RWPE1 (cell line): ENCODE measurements around the gene NPEPPS.
"Not testable (repeated sequence)": the region's sequence is repeated elsewhere in the genome, so short reads cannot be mapped to it uniquely, and the experiment has no call there.

ENCODE experiments used
- CTCF ChIA-PET: fragments of 350-600 bp; sonication (Branson Sonifier 250); formaldehyde crosslinking; extraction: SDS; loops from one replicate; lab custom pipeline; 2021; lab: Yijun Ruan, JAX
- POLR2A ChIA-PET: fragments of 400-600 bp; formaldehyde crosslinking; extraction: SDS; loops from one replicate; lab custom pipeline; 2020; ENCODE audit warnings: antibody characterized with exemption; ENCODE audit not compliant: low non-redundant PET; lab: Yijun Ruan, JAX
- DNase-seq: peaks from one replicate; pipeline ENCODE4 v3.0.0; 2012; ENCODE audit warnings: low spot score
- H3K27ac ChIP-seq: fragments of 450-650 bp; 2 replicates; pipeline ENCODE4 v1.5.1; 2017
- CTCF ChIP-seq: fragments of 450-650 bp; conservative IDR thresholded peaks from 2 replicates; pipeline ENCODE4 v1.5.1; 2017; ENCODE audit warnings: low read depth, mild to moderate bottlenecking

The NPEPPS gene

GRCh38 chr17:47530557-47531232, at the start of gene NPEPPS:
NPEPPS (plus strand) TSS chr17:47531108; CDS start chr17:47531301, 193 bp downstream.
- peak within 1 kb of the TSS; percentile 90 for H3K27ac ChIP-seq
- CTCF ChIA-PET, result not testable (repeated sequence)

GRCh38 chr17:47491841-47492212, 39.1 kb upstream of the NPEPPS start:
- CTCF ChIA-PET, DNase-seq, POLR2A ChIA-PET: not testable (repeated sequence)
- H3K27ac ChIP-seq, result peak overlapping the region; percentile 89

More at GRCh38 chr17:47530557-47531232, at the start of gene NPEPPS:
- POLR2A ChIA-PET, result not testable (repeated sequence)
- peak; percentile 67 for DNase-seq

GRCh38 chr17:47499074-47499473, 31.8 kb upstream of the NPEPPS start:
- H3K27ac ChIP-seq, DNase-seq, CTCF ChIA-PET, POLR2A ChIA-PET: not testable (repeated sequence)

GRCh38 chr17:47499494-47499893, 31.4 kb upstream of the NPEPPS start:
- CTCF ChIA-PET, DNase-seq, POLR2A ChIA-PET, H3K27ac ChIP-seq: not testable (repeated sequence)

GRCh38 chr17:47500620-47501019, 30.3 kb upstream of the NPEPPS start:
- DNase-seq, H3K27ac ChIP-seq: not testable (repeated sequence)
- peak; percentile 36 for TF ChIP-seq CTCF
- CTCF ChIA-PET, result interaction anchor here (0.6 to 0.9 kb wide), 2 partner anchors 8 to 114 kb away, joined by 3 to 5 read pairs; no protein-coding TSS in a partner anchor
- POLR2A ChIA-PET, result interaction anchor here (0.7 kb wide), 1 partner anchor 31 kb away, joined by 4 read pairs; no protein-coding TSS in a partner anchor

- POLR2A ChIA-PET, DNase-seq, CTCF ChIA-PET: not testable (repeated sequence)
- H3K27ac ChIP-seq, result peak overlapping the region; percentile 79
Observed at GRCh38 chr17:47502122-47502731, 28.7 kb upstream of the NPEPPS start.

- CTCF ChIA-PET, DNase-seq, POLR2A ChIA-PET: not testable (repeated sequence)
- H3K27ac ChIP-seq, result peak overlapping the region; percentile 81
Observed at GRCh38 chr17:47502776-47503455, 28.0 kb upstream of the NPEPPS start.

- DNase-seq, POLR2A ChIA-PET, H3K27ac ChIP-seq, CTCF ChIA-PET: not testable (repeated sequence)
Observed at GRCh38 chr17:47511701-47512146, 19.2 kb upstream of the NPEPPS start.

GRCh38 chr17:47513301-47513700, 17.6 kb upstream of the NPEPPS start:
- POLR2A ChIA-PET, CTCF ChIA-PET, DNase-seq, H3K27ac ChIP-seq: not testable (repeated sequence)

- H3K27ac ChIP-seq, CTCF ChIA-PET, DNase-seq, POLR2A ChIA-PET: not testable (repeated sequence)
Observed at GRCh38 chr17:47518880-47519279, 12.0 kb upstream of the NPEPPS start.

GRCh38 chr17:47519365-47519764, 11.5 kb upstream of the NPEPPS start:
- DNase-seq, CTCF ChIA-PET, POLR2A ChIA-PET, H3K27ac ChIP-seq: not testable (repeated sequence)

GRCh38 chr17:47520279-47520678, 10.6 kb upstream of the NPEPPS start:
- H3K27ac ChIP-seq, POLR2A ChIA-PET, CTCF ChIA-PET, DNase-seq: not testable (repeated sequence)

GRCh38 chr17:47521434-47521833, 9.5 kb upstream of the NPEPPS start:
- POLR2A ChIA-PET, DNase-seq, CTCF ChIA-PET, H3K27ac ChIP-seq: not testable (repeated sequence)

GRCh38 chr17:47522341-47522740, 8.6 kb upstream of the NPEPPS start:
- H3K27ac ChIP-seq, CTCF ChIA-PET, POLR2A ChIA-PET: not testable (repeated sequence)

GRCh38 chr17:47531233-47531820, 419 bp downstream of the NPEPPS start:
- POLR2A ChIA-PET, DNase-seq, CTCF ChIA-PET: not testable (repeated sequence)
- peak overlapping the region; percentile 90 for H3K27ac ChIP-seq

More at GRCh38 chr17:47522341-47522740, 8.6 kb upstream of the NPEPPS start:
- DNase-seq, result not testable (repeated sequence)
